ENCODE measurements around the gene ADK.

- TF ChIP-seq CTCF (IDR thresholded peaks at IDR 0.05) (no peak), POLR2A (IDR thresholded peaks at IDR 0.05) (no peak), EP300 (IDR thresholded peaks at IDR 0.05) (no peak), POLR2AphosphoS5 (IDR thresholded peaks at IDR 0.05) (peak in 1 of 3 donors; percentile 34)
These were observed 87.0 kb downstream of the ADK start for GRCh38 chr10:74238031-74238431.

All from stomach (tissue), 4 donors.